Osteoblast (primary cell): Measurements from ENCODE around the gene NFATC1. TPM values are rescaled to one million over a fixed set of nuclear protein-coding genes. Genes with fewer than 3 reads are reported as not detected.

Experiments used
- DNase-seq: peaks from one replicate; pipeline ENCODE4 v3.0.0; 2011; ENCODE audit warnings: low spot score, mixed read lengths; ENCODE audit not compliant: insufficient read length; ENCODE audit errors: missing footprints
- H2AFZ ChIP-seq: 2 replicates; pipeline ENCODE4 v1.6.0; 2011; ENCODE audit warnings: mild to moderate bottlenecking, low read length
- H3K27ac ChIP-seq: 2 replicates; pipeline ENCODE4 v1.5.1; 2011; ENCODE audit warnings: mild to moderate bottlenecking, low read depth, low read length, moderate library complexity
- H3K27me3 ChIP-seq: 2 replicates; pipeline ENCODE4 v1.6.0; 2012; ENCODE audit warnings: mild to moderate bottlenecking, control low read depth, inconsistent platforms, low read length, moderate library complexity; ENCODE audit not compliant: insufficient read depth
- H3K36me3 ChIP-seq: 2 replicates; pipeline ENCODE4 v1.5.1; 2011; ENCODE audit warnings: mild to moderate bottlenecking, low read length, control low read depth, moderate library complexity; ENCODE audit not compliant: insufficient read depth
- H3K4me1 ChIP-seq: 2 replicates; pipeline ENCODE4 v1.5.1; 2011; ENCODE audit warnings: mild to moderate bottlenecking, low read length, control low read depth, moderate library complexity; ENCODE audit not compliant: insufficient read depth
- H3K4me2 ChIP-seq: 2 replicates; pipeline ENCODE4 v1.6.0; 2011; ENCODE audit warnings: mild to moderate bottlenecking, low read length; ENCODE audit not compliant: insufficient read depth
- H3K4me3 ChIP-seq: fragments of 200-600 bp; sonication (generic); 3 replicates; pipeline ENCODE4 v1.5.1; 2012; ENCODE audit warnings: mild to moderate bottlenecking, low read length, inconsistent platforms; ENCODE audit not compliant: insufficient read depth
- H3K79me2 ChIP-seq: 2 replicates; pipeline ENCODE4 v1.6.0; 2012; ENCODE audit warnings: mild to moderate bottlenecking, low read length, control low read depth, inconsistent platforms; ENCODE audit not compliant: insufficient read depth
- H3K9me3 ChIP-seq: 2 replicates; pipeline ENCODE4 v1.5.1; 2011; ENCODE audit warnings: low read depth, low read length, control low read depth
- H4K20me1 ChIP-seq: 2 replicates; pipeline ENCODE4 v1.6.0; 2012; ENCODE audit warnings: mild to moderate bottlenecking, low read length, control low read depth; ENCODE audit not compliant: insufficient read depth
- CTCF ChIP-seq: IDR thresholded peaks from 2 replicates; pipeline ENCODE4 v1.5.1; 2011; ENCODE audit warnings: mild to moderate bottlenecking, low read depth, low read length, moderate library complexity; ENCODE audit errors: extremely low read depth
- total RNA-seq: library from RNA; depleted of rRNA; stranded (reverse); fragments of >200 nt; gene quantifications from 2 replicates; pipeline ENCODE4 v1.2.3, GENCODE V29; 2012

The NFATC1 gene
- total RNA-seq, 1 donor = 6.2 TPM

DNA sequence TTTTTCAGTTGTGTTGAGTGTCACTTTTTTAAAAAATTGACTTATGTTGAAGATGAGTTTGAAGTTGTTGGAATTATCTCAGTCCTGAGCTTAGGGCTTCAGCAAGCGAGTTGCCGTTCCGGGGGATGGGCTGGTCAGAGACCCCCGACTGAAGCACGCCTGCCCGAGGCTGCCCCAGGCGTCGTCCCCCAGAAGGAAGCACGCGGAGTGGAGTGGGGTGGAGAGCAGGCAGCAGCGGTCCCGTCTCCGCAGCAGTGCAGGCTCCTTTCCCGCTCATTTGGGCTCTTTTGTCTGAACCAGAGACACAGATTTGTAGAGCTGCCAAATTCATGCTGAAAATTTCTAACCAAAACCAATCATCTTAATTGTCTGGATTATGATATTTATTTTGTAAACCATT, 33.7 kb downstream of the NFATC1 start:
- Histone ChIP-seq H3K9me3 (no peaks in the 10 kb centered on the region), H3K27me3 (no peaks in the 10 kb centered on the region), H3K36me3 (no peaks in the 10 kb centered on the region), H4K20me1 (no peaks in the 10 kb centered on the region), H3K79me2 (no peaks in the 10 kb centered on the region), H3K4me1 (no peaks in the 10 kb centered on the region), H3K27ac (no peak overlapping the region), H2AFZ (no peak overlapping the region), H3K4me2 (no peak overlapping the region), H3K4me3 (no peak overlapping the region)
- no peak for TF ChIP-seq CTCF
- no peak for DNase-seq

DNA sequence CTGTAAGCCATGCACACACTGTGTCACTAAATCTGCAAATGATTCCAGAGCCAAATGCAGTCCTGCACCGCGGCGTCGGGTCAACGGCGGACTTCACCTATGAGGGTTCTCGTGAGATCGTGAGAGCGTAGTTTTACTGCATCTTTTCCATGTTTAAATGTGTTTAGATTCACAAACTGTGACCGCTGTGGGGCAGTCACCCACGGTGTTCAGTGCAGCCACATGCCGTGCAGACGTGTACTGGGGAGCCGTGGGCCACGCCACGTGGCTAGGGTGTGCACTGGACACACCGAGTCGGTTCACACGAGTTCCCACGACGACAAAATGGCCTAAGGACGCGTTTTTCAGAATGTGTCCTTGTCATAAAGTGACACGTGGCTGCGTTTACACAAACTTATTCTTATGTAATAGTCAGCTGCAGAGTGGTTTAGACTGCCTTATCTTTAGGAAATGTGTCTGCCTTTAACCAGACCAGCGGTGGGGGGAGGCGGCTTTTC, 34.1 kb downstream of the NFATC1 start:
- H3K36me3 ChIP-seq = no peaks in the 10 kb centered on the region
- no peak overlapping the region for H3K4me2 ChIP-seq
- no peak overlapping the region for H3K4me3 ChIP-seq
- H3K27ac ChIP-seq = no peak overlapping the region
- H3K27me3 ChIP-seq = no peaks in the 10 kb centered on the region
- no peaks in the 10 kb centered on the region for H3K79me2 ChIP-seq
- no peaks in the 10 kb centered on the region for H4K20me1 ChIP-seq
- no peak for DNase-seq
- no peaks in the 10 kb centered on the region for H3K4me1 ChIP-seq
- no peak for TF ChIP-seq CTCF
- H3K9me3 ChIP-seq = no peaks in the 10 kb centered on the region
- no peak overlapping the region for H2AFZ ChIP-seq

- no peak for TF ChIP-seq CTCF
- H3K4me2 ChIP-seq = no peak overlapping the region
- no peak overlapping the region for H3K27ac ChIP-seq
- H2AFZ ChIP-seq = no peak overlapping the region
- no peaks in the 10 kb centered on the region for H3K27me3 ChIP-seq
- H3K4me1 ChIP-seq = no peaks in the 10 kb centered on the region
- no peaks in the 10 kb centered on the region for H4K20me1 ChIP-seq
- H3K79me2 ChIP-seq = no peaks in the 10 kb centered on the region
- no peak overlapping the region for H3K4me3 ChIP-seq
- no peaks in the 10 kb centered on the region for H3K36me3 ChIP-seq
- no peak for DNase-seq
- no peaks in the 10 kb centered on the region for H3K9me3 ChIP-seq
Observed at GRCh38 chr18:79432376-79433120, 36.8 kb downstream of the NFATC1 start.

- no peaks in the 10 kb centered on the region for H3K36me3 ChIP-seq
- no peak for TF ChIP-seq CTCF
- no peak overlapping the region for H2AFZ ChIP-seq
- H3K27me3 ChIP-seq = no peaks in the 10 kb centered on the region
- H3K4me2 ChIP-seq = no peak overlapping the region
- H3K4me1 ChIP-seq = no peaks in the 10 kb centered on the region
- no peaks in the 10 kb centered on the region for H3K9me3 ChIP-seq
- DNase-seq = no peak
- no peaks in the 10 kb centered on the region for H3K79me2 ChIP-seq
- no peak overlapping the region for H3K4me3 ChIP-seq
- H3K27ac ChIP-seq = no peak overlapping the region
- no peaks in the 10 kb centered on the region for H4K20me1 ChIP-seq
Observed at GRCh38 chr18:79433431-79433830, 37.7 kb downstream of the NFATC1 start.
